ENCODE measurements around the gene SLC35E3.

Gene SLC35E3

DNA sequence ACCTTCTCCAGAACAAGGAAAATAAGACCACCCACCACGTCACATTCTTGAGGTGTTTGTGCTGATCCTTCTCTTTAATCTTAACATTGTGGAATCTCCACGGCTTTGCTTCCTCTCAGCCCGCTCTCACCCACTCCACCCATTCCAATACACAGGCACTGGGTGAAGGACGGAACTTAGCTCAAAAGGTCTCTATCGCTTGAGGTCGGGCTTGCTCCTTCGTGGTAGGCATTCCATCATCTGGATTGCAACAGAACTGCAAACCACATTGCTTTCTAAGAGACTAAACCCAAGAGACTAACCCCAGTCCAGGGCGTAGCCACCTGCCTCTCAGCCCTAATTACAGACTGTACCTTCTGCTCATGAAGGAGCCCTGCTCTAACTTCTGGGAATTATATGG is 38.0 kb downstream of the SLC35E3 start:
- Histone ChIP-seq H4K20me1 (ENCODE audit: insufficient read depth, low read length) (no peaks in the 10 kb centered on the region), H3K4me2 (ENCODE audit: low read depth, low read length) (no peak overlapping the region), H3K9ac (ENCODE audit: low read length) (no peak overlapping the region), H3K4me3 (ENCODE audit: low read length) (no peak overlapping the region), H2AFZ (ENCODE audit: low read length) (no peak overlapping the region), H3K27ac (ENCODE audit: low read length) (no peak overlapping the region), H3K9me3 (replicated peaks; ENCODE audit: insufficient read depth, low read length) (no peaks in the 10 kb centered on the region), H3K27me3 (replicated peaks; ENCODE audit: insufficient read depth, low read length) (no peaks in the 10 kb centered on the region), H3K4me1 (ENCODE audit: low read length) (peaks cover 8% of the 10 kb centered on the region; the same call in 1 of the 2 replicates), H3K9me2 (replicated peaks; ENCODE audit: insufficient read depth, low read length) (no peaks in the 10 kb centered on the region), H3K36me3 (replicated peaks; ENCODE audit: insufficient read depth, low read length) (no peaks in the 10 kb centered on the region), H3F3A (ENCODE audit: insufficient read depth, low read length) (no peaks in the 10 kb centered on the region), H3K79me2 (ENCODE audit: low read length) (no peaks in the 10 kb centered on the region)
- DNase-seq: no peak
- TF ChIP-seq EZH2 (optimal IDR thresholded peaks at IDR 0.05; ENCODE audit: low read depth, low read length) (no peak), CTCF (IDR thresholded peaks at IDR 0.05; ENCODE audit: low read length) (no peak), EZH2phosphoT487 (IDR thresholded peaks at IDR 0.05; ENCODE audit: low read length) (no peak)

GRCh38 chr12:68785358-68785757 is 39.4 kb downstream of the SLC35E3 start:
- H3K9me3 ChIP-seq (replicated peaks; ENCODE audit: insufficient read depth, low read length): no peaks in the 10 kb centered on the region
- H3K9me2 ChIP-seq (replicated peaks; ENCODE audit: insufficient read depth, low read length): no peaks in the 10 kb centered on the region
- H3K4me2 ChIP-seq (ENCODE audit: low read depth, low read length): no peak overlapping the region
- H3K27ac ChIP-seq (ENCODE audit: low read length): no peak overlapping the region
- TF ChIP-seq EZH2 (optimal IDR thresholded peaks at IDR 0.05; ENCODE audit: low read depth, low read length): no peak
- TF ChIP-seq EZH2phosphoT487 (IDR thresholded peaks at IDR 0.05; ENCODE audit: low read length): no peak
- no peak overlapping the region for H3K9ac ChIP-seq (ENCODE audit: low read length)
- no peak overlapping the region for H3K4me3 ChIP-seq (ENCODE audit: low read length)
- H3F3A ChIP-seq (ENCODE audit: insufficient read depth, low read length): no peaks in the 10 kb centered on the region
- H3K27me3 ChIP-seq (replicated peaks; ENCODE audit: insufficient read depth, low read length): no peaks in the 10 kb centered on the region
- no peaks in the 10 kb centered on the region for H3K79me2 ChIP-seq (ENCODE audit: low read length)
- no peaks in the 10 kb centered on the region for H3K36me3 ChIP-seq (replicated peaks; ENCODE audit: insufficient read depth, low read length)
- no peak overlapping the region for H2AFZ ChIP-seq (ENCODE audit: low read length)
- H4K20me1 ChIP-seq (ENCODE audit: insufficient read depth, low read length): no peaks in the 10 kb centered on the region
- DNase-seq: no peak
- peaks cover 8% of the 10 kb centered on the region; the same call in 1 of the 2 replicates for H3K4me1 ChIP-seq (ENCODE audit: low read length)

- Histone ChIP-seq H3K9me2 (replicated peaks; ENCODE audit: insufficient read depth, low read length) (no peaks in the 10 kb centered on the region), H3K9ac (ENCODE audit: low read length) (no peak overlapping the region), H3K79me2 (ENCODE audit: low read length) (no peaks in the 10 kb centered on the region), H3F3A (ENCODE audit: insufficient read depth, low read length) (no peaks in the 10 kb centered on the region), H4K20me1 (ENCODE audit: insufficient read depth, low read length) (no peaks in the 10 kb centered on the region), H3K4me1 (ENCODE audit: low read length) (peaks cover 8% of the 10 kb centered on the region; the same call in 1 of the 2 replicates), H3K4me3 (ENCODE audit: low read length) (no peak overlapping the region), H3K9me3 (replicated peaks; ENCODE audit: insufficient read depth, low read length) (no peaks in the 10 kb centered on the region), H3K27me3 (replicated peaks; ENCODE audit: insufficient read depth, low read length) (no peaks in the 10 kb centered on the region), H2AFZ (ENCODE audit: low read length) (no peak overlapping the region), H3K4me2 (ENCODE audit: low read depth, low read length) (no peak overlapping the region), H3K36me3 (replicated peaks; ENCODE audit: insufficient read depth, low read length) (no peaks in the 10 kb centered on the region), H3K27ac (ENCODE audit: low read length) (no peak overlapping the region)
- TF ChIP-seq EZH2phosphoT487 (IDR thresholded peaks at IDR 0.05; ENCODE audit: low read length) (no peak), CTCF (IDR thresholded peaks at IDR 0.05; ENCODE audit: low read length) (no peak), EZH2 (optimal IDR thresholded peaks at IDR 0.05; ENCODE audit: low read depth, low read length) (no peak)
- DNase-seq: no peak
Measured at GRCh38 chr12:68785823-68786222, 39.8 kb downstream of the SLC35E3 start.

- no peak for DNase-seq
- H2AFZ ChIP-seq (ENCODE audit: low read length): peak overlapping the region; percentile 81; the same call in 1 of the 2 replicates
- peak overlapping the region; percentile 68; the same call in 1 of the 2 replicates for H3K4me2 ChIP-seq (ENCODE audit: low read depth, low read length)
- H3K27ac ChIP-seq (ENCODE audit: low read length): peak overlapping the region; percentile 24; the same call in 1 of the 2 replicates
- TF ChIP-seq EZH2phosphoT487 (IDR thresholded peaks at IDR 0.05; ENCODE audit: low read length): no peak
- peak; percentile 18 for TF ChIP-seq CTCF (IDR thresholded peaks at IDR 0.05; ENCODE audit: low read length)
- H3K9me2 ChIP-seq (replicated peaks; ENCODE audit: insufficient read depth, low read length): no peaks in the 10 kb centered on the region
- no peaks in the 10 kb centered on the region for H3K36me3 ChIP-seq (replicated peaks; ENCODE audit: insufficient read depth, low read length)
- H3K27me3 ChIP-seq (replicated peaks; ENCODE audit: insufficient read depth, low read length): no peaks in the 10 kb centered on the region
- no peaks in the 10 kb centered on the region for H4K20me1 ChIP-seq (ENCODE audit: insufficient read depth, low read length)
- no peak overlapping the region for H3K4me3 ChIP-seq (ENCODE audit: low read length)
- peaks cover 8% of the 10 kb centered on the region; the same call in 1 of the 2 replicates for H3K4me1 ChIP-seq (ENCODE audit: low read length)
- H3K79me2 ChIP-seq (ENCODE audit: low read length): no peaks in the 10 kb centered on the region
- no peaks in the 10 kb centered on the region for H3K9me3 ChIP-seq (replicated peaks; ENCODE audit: insufficient read depth, low read length)
- no peaks in the 10 kb centered on the region for H3F3A ChIP-seq (ENCODE audit: insufficient read depth, low read length)
- H3K9ac ChIP-seq (ENCODE audit: low read length): no peak overlapping the region
Measured at GRCh38 chr12:68786929-68787328, 41.0 kb downstream of the SLC35E3 start.

Measured in MM.1S (cell line).